GM12801 (cell line): ENCODE measurements around the gene KIRREL1.

Source experiments
- TF ChIP-seq, protein P1 (sequence below): IDR thresholded peaks from one replicate; pipeline ENCODE4 v1.5.1; 2011; ENCODE audit warnings: control low read depth; ENCODE audit not compliant: insufficient read length; ENCODE audit errors: extremely low read depth

The KIRREL1 gene

DNA sequence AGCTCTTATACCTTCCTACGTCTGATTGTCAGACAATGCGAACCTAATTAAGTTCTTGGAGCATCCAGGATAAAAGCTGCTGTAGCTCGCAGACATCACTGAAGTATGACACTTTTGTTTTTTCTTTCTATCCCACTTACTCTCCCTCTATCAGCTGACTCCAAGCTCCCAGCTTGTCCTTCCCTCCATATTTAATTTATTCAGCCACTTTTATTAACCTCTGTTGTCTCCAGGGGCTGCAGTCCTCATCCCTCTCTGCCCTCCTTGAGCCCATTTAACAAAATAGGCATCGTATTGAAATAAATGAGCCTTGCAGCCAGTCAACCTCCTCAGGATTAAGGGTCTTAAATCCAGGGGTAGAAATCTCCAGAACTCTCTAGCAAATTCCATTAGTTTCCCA is 7.1 kb downstream of the KIRREL1 start:
- TF ChIP-seq, protein P1, sequence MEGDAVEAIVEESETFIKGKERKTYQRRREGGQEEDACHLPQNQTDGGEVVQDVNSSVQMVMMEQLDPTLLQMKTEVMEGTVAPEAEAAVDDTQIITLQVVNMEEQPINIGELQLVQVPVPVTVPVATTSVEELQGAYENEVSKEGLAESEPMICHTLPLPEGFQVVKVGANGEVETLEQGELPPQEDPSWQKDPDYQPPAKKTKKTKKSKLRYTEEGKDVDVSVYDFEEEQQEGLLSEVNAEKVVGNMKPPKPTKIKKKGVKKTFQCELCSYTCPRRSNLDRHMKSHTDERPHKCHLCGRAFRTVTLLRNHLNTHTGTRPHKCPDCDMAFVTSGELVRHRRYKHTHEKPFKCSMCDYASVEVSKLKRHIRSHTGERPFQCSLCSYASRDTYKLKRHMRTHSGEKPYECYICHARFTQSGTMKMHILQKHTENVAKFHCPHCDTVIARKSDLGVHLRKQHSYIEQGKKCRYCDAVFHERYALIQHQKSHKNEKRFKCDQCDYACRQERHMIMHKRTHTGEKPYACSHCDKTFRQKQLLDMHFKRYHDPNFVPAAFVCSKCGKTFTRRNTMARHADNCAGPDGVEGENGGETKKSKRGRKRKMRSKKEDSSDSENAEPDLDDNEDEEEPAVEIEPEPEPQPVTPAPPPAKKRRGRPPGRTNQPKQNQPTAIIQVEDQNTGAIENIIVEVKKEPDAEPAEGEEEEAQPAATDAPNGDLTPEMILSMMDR: no peak

DNA sequence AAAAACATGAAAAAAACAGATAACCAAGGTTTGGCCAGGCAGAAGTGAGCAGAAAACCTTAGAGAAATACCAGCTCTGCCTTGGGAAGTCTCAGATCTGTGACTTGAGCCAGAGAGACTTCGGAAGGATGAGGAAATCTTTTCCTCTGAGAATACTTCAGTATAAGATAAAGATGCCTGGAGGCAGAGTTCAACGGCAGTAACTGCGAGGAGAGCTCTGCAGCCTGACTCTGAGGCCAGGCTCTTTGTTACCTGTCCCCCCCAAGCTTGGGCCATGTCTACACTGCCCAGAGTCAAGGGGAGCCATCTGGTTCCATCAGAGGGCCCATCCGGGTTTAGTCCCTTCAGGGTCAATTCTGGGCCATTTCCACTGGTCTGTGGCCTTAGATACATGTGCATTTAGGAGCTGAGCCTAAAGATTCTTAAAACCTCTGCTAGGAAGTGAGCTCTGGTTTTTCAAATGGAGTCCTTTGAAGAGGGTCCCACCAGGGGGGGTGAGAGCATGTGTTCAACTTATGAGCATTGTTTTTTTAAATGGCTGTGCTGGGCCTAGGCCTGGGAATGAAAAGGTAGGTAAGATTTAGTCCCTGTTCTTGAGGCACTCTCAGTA is 8.7 kb downstream of the KIRREL1 start:
- TF ChIP-seq, protein P1: no peak

DNA sequence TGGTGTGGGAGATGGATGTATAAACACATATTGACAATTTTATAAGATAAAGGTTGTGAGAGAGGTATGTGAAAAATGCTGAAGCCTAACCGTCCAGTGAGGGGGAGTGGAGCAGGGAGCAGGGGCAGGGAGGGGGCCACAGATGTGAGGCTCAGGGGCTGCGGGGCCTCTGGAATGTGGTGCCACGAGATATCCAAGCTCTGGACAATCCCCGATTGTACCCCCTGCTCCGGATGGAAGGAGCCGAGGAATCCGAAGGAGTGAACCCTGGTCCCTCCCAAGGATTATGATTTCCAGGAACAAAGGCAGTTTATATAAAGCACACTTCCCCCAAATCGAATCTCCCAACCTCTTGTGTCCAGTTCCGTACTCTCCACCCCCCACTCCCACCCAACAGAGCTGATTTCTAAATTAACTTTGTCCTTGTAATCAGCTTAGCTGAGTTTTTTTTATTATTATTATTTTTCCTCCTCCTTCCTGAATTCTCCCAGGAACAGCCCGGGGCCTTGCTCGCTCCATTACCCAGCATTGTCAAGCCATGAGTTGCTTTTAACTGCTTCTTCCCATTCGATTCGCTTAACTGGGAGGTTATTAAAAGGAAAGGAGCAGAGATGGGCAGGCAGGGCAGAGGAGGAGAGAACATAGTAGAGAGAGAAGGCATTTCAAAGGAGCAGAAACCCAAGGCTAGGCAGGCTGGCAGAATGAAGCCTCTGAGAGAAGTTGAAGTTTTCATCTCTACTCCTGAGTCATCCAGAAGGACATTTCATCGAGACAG is 9.4 kb downstream of the KIRREL1 start:
- TF ChIP-seq, protein P1: no peak

DNA sequence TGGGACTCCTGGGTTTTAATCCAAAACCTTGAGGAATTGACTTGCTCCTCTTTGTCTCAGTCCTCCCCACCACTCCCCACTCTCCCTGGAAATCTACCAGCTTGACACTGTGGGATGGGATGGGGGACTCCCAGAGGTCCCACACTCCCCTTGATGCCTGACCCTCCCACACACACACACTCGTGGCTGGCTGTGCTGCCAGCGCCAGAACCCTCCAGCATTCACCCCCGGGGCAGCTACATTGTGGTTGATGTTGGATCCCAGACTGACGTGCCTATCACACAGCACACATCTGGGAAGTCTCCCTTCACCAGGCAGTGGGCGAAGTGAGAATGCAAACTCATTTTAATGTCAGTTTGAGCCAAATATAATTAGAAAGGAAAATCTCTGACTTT is 10.0 kb downstream of the KIRREL1 start:
- TF ChIP-seq, protein P1: no peak

DNA sequence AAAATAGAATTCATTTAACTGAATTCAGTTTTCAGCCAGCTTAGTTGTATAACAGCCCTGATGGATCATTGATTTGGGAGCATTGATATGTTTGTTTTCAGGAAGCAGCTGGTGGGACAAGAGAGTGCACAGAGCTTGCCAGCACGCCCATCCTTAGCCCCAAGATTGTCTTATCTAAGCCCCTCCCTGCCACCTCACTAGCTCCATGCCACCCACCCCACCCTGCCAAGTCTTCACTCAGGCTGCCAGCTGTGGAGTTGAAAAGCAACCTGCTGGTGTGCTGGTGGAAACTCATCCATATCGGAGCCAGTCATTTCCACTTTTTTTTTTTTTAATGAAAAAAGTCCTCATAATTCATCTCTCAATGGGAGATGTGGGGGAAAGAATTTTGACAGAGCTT is 11.8 kb downstream of the KIRREL1 start:
- TF ChIP-seq, protein P1: no peak

DNA sequence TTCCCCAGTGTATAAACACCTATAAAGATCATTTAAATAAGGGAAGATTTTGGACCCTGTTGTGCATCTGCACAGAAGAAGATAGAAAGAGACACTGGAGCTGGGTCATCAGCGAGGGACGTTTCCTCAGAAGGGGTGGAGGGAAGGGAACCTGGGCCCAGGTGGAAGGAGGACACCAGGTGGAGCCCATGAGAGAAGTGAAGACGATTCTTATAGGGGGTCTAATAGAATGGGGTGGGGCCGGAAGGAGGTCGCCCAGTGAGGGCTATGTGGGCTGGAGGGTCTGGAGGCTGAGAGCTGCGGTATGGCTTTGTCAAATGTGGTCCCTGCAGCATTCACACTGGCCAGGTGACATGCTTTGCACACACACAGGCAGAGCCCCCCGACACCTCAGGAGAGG is 13.7 kb downstream of the KIRREL1 start:
- TF ChIP-seq, protein P1: no peak

DNA sequence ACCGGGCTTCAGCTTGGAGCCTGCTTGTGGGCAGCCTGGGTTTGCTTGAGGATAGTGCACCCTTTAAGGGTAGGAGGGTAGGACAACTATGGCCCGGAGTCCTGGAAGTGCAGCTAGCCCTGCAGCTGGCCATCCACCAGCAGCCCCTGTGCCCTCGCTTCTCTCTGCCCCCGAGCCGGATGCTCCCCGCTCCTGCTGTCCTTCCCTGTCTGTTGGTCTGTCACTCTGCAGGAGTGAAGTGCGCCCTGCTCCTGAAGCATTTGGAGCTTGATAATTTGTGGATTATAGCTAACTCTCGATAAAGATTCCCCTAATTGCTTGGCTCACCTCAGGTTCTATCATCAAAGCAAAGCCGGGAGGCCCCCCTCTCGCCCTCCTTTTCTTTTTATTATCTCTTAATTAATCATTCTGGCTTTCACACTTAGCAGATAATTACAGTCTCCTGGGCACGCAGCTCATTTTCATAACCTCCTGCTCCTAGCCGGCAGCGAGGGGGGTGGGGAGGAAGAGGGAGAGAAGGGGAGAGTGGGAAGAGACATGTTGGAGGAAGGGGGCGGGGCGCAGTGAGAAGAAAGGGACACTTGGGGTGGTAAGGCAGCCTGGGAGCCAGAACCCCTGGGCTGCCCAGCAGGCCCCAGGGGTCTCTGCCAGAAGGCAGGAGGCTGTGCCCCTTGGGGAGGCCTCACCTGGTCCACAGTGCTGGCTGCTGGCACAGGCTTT is 14.4 kb downstream of the KIRREL1 start:
- TF ChIP-seq, protein P1: no peak
